HG02642 (cell line): ENCODE measurements around the gene SLC35A1.

Experiments used
- ATAC-seq: cut with Tn5 transposase; IDR thresholded peaks from one replicate; pipeline ENCODE4 v1.9.1; 2021; ENCODE audit warnings: mild to moderate bottlenecking; ENCODE audit not compliant: unreplicated experiment, poor library complexity

SLC35A1 gene

GRCh38 chr6:87522686-87523085, 49.9 kb downstream of the SLC35A1 start:
- no peak for ATAC-seq

GRCh38 chr6:87529221-87529620, 56.4 kb downstream of the SLC35A1 start:
- ATAC-seq, result no peak

DNA sequence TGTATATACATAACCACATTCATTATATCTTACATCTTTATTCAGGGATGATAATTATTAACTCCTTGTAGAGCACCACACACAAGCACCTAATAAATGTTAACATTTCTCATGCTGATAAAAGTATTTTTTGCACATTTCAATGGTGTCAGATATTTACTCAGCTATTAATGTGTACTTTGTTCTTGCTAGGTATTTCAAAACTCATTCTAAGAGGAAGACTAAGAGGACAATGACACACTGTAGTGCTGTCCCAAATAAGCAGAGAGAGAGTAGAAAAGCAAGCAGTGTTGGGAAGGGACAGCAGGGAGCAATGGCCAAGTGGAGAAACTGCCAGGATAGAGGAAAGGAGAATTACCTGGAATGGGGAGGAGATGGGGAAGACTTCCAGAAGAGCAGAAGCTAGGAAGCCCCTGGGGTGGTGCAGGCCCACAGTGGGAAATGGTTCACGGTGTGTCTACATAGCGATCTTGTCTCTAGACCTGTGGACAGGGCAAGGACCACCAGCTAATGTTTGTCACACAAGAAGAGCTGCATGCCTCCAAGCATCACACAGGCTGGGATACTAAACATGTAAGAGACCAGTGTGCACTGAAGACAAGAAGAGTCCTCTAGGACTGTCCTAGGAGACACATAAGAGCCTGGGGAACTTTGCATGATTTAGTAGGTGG, 61.7 kb downstream of the SLC35A1 start:
- no peak for ATAC-seq

DNA sequence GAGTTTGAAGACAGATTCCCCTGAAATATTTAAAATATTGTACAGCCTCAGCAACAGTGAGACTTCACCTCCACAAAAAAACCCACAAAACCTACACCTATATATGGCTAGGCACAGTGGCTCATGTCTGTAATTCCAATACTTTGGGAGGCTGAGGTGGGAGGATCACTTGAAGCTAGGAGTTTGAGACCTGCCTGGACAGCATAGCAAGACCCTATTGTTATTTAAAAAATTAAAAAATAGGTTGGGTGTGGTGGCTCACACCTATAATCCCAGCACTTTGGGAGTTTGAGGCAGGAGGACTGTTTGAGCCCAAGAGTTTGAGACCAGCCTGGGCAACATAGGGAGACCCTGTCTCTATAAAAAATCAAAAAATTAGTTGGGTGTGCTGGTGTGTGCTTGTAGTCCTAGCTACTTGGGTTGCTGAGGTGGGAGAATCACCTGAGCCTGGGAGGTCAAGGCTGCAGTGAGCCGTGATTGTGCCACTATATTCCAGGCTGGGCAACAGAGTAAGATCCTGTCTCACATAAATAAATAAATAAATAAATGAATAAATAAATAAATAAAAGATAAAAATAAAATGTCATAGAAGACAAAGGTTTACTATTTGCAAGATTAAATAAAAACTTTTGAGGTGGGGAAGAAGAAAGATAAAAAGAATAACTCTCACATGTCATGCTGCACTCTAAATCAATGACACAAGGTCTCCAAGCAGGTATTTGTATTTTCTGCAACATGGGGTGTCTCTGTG, 65.9 kb downstream of the SLC35A1 start:
- ATAC-seq, result no peak

- ATAC-seq, result no peak
These were observed 66.8 kb downstream of the SLC35A1 start for GRCh38 chr6:87539554-87539953.

GRCh38 chr6:87540539-87540938, 67.8 kb downstream of the SLC35A1 start:
- no peak for ATAC-seq

DNA sequence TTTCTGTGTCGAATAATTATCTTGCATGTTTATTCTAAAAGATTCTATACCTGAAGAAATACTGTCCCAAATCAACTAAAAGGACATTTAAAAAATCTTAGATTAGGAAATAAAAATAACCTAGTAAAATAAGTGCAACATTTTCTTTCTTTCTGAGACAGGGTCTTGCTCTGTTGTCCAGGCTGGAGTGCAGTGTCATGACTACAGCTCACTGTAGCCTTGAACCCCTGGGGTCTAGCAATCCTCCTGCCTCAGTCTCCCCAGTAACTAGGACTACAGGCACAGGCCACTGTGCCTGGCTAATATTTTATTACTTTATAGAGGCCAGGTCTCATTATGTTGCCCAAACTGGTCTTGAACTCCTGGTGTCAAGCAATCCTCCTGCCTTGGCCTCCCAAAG, 68.3 kb downstream of the SLC35A1 start:
- ATAC-seq, result no peak

DNA sequence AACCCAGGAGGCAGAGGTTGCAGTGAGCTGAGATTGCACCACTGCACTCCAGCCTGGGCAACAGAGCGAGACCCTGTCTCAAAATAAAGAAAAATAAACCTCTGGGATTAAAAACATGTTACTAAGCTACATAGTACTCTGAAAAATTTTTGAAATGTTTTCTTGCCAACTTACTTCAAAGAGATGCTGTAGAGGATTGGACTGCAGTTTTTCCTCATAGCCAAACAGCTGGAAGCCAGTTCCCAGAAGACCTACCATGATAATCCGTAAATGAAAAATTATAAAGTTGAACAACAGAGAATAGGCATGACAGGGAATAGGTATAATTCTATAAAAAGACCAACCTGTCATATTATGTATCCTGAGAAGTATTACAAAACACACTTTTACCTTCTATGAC, 69.0 kb downstream of the SLC35A1 start:
- no peak for ATAC-seq

DNA sequence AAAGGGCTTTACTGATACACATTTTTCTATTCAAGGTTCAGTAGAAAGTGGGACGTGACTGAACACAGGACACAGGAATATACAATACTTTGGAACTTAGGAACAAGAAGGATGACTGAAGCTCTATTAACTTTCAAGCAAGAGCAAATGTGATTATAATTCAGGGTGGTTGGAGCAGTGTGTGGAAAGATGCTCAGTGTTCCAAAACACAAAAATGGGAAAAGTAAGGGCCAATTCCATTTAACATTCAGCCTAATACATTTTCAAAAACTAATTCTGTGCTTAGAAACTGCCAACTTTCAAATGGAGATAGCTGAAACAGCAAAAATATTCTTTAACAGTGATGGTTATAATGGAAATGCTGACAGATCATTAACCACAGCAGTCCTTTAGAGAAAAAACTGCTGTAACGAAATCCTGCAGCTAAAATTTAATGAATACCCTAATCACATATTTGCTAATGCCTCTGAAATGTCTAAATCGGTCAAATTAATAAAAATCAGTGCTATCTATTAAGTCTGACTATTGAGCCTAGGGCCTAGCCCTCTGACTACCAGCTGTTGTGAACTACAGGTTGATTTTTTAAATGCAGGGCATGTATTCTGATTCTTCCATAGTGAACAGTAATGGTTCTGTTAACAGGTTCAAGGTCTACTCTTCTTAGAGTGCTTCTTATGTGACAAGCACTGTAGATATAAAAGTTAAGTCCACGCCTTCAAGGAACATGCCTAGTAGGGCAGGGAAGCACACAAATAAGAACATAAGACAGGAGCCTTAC, 71.1 kb downstream of the SLC35A1 start:
- ATAC-seq, result no peak

- no peak for ATAC-seq
These were observed 71.6 kb downstream of the SLC35A1 start for GRCh38 chr6:87544474-87544735.

DNA sequence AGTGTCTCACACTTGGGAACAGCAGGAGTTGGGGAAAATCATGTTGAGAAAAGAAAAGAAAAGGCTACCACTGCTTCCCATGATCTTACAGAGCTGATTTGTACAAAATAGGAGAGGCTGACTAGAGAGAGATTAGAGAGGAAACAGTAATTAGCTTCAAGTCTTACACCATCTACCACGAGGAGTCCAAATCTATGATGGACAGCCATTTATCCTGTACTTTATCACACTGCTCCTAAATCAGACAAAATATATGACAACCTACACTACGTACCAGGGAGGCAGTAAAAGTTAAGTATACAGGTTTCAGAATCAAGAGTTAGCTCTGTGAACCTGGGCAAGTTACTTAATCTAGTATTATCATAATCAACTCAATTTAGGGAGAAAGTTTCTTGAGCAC, 79.0 kb downstream of the SLC35A1 start:
- ATAC-seq, result no peak

- no peak for ATAC-seq
These were observed 80.5 kb downstream of the SLC35A1 start for GRCh38 chr6:87553159-87553765.

GRCh38 chr6:87555506-87555905, 82.7 kb downstream of the SLC35A1 start:
- ATAC-seq, result no peak

DNA sequence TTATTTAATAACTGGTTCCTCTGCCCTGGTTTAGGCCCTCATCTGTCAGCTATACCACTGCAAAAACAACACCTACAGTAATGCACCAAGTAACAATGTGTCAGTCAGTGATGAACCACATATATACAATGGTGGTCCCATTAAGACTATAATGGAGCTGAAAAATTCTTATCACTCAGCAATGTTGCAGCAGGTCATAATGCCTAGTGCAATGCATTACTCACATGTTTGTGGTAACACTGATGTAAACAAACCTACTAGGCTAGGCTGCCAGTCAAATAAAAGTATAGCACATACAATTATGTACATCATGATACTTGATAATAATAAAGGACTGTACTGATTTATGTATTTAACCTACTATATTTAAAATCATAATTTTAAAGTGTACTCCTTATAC, 85.7 kb downstream of the SLC35A1 start:
- no peak for ATAC-seq

- no peak for ATAC-seq
These were observed 88.2 kb downstream of the SLC35A1 start for GRCh38 chr6:87561017-87561416.
